ENCODE measurements around the gene KAZN.

DNA sequence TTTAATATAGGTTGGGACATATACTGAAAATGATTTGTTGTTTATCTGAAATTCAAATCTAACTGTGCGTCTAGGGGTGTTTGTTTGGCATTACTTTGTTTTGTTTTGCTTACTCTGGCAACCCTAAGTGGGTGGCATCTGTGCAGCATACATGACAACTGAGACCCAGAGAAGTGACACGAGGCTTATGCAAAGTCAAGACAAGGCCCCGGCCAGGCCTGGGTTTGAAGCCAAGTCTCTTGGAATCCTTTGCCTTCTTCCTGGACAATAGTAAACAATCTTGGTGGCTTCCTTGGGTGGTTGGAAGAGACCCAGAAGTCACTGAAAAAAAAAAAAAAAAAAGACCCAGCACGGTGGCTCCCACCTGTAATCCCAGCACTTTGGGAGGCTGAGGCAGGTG, 357.5 kb downstream of the KAZN start:
- TF ChIP-seq, protein P1, sequence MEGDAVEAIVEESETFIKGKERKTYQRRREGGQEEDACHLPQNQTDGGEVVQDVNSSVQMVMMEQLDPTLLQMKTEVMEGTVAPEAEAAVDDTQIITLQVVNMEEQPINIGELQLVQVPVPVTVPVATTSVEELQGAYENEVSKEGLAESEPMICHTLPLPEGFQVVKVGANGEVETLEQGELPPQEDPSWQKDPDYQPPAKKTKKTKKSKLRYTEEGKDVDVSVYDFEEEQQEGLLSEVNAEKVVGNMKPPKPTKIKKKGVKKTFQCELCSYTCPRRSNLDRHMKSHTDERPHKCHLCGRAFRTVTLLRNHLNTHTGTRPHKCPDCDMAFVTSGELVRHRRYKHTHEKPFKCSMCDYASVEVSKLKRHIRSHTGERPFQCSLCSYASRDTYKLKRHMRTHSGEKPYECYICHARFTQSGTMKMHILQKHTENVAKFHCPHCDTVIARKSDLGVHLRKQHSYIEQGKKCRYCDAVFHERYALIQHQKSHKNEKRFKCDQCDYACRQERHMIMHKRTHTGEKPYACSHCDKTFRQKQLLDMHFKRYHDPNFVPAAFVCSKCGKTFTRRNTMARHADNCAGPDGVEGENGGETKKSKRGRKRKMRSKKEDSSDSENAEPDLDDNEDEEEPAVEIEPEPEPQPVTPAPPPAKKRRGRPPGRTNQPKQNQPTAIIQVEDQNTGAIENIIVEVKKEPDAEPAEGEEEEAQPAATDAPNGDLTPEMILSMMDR (conservative IDR thresholded peaks at IDR 0.05; ENCODE audit: low read length) = no peak
- TF ChIP-seq EZH2phosphoT487 (IDR thresholded peaks at IDR 0.05; ENCODE audit: borderline replicate concordance) = no peak
